Measurements from ENCODE around the gene CDH23.

Gene CDH23

DNA sequence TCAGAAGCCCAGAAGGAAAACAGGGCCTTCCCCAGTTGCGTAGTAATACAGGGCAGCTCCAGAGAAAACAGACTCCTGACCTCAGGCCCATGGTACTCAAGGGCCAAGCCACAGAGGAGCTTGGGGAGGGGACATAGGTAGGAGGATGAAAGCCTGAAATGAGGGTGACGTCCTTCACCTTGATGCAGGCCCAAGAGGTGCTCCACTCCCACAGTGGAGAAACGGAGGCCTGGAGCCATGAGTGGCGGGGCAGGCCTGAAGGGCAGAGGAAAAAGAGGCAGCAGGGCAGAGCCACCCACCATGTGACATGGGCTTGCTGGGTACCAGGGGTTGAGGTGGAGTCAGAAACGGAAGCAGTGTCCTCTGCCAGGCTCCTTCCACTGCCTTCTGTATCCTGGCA is 239.9 kb downstream of the CDH23 start:
- H3K27ac ChIP-seq: no peak overlapping the region
- TF ChIP-seq, protein P1, sequence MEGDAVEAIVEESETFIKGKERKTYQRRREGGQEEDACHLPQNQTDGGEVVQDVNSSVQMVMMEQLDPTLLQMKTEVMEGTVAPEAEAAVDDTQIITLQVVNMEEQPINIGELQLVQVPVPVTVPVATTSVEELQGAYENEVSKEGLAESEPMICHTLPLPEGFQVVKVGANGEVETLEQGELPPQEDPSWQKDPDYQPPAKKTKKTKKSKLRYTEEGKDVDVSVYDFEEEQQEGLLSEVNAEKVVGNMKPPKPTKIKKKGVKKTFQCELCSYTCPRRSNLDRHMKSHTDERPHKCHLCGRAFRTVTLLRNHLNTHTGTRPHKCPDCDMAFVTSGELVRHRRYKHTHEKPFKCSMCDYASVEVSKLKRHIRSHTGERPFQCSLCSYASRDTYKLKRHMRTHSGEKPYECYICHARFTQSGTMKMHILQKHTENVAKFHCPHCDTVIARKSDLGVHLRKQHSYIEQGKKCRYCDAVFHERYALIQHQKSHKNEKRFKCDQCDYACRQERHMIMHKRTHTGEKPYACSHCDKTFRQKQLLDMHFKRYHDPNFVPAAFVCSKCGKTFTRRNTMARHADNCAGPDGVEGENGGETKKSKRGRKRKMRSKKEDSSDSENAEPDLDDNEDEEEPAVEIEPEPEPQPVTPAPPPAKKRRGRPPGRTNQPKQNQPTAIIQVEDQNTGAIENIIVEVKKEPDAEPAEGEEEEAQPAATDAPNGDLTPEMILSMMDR (IDR thresholded peaks at IDR 0.05): no peak
- TF ChIP-seq ZFX (IDR thresholded peaks at IDR 0.05; ENCODE audit: borderline replicate concordance): no peak

DNA sequence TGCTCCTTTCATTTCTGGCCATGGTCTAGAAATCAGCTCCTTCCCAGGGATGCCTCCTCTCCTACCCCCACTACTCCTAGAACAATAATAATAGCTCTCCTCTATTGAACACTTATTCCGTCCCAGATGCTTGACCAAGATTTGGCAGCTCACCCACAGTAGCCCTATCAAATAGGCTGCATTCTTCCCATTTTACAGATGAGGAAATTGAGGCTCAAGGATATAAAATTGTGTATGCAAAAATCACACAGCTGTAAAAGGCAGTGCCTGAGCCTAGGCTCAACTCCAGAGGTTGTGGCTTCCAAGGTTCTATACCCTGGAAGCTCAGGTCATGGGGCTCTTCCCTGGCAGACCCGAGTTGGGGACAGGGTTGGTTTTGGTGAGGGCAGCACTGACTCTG is 240.6 kb downstream of the CDH23 start:
- no peak overlapping the region for H3K27ac ChIP-seq
- TF ChIP-seq, protein P1 (IDR thresholded peaks at IDR 0.05): no peak
- no peak for TF ChIP-seq ZFX (IDR thresholded peaks at IDR 0.05; ENCODE audit: borderline replicate concordance)

DNA sequence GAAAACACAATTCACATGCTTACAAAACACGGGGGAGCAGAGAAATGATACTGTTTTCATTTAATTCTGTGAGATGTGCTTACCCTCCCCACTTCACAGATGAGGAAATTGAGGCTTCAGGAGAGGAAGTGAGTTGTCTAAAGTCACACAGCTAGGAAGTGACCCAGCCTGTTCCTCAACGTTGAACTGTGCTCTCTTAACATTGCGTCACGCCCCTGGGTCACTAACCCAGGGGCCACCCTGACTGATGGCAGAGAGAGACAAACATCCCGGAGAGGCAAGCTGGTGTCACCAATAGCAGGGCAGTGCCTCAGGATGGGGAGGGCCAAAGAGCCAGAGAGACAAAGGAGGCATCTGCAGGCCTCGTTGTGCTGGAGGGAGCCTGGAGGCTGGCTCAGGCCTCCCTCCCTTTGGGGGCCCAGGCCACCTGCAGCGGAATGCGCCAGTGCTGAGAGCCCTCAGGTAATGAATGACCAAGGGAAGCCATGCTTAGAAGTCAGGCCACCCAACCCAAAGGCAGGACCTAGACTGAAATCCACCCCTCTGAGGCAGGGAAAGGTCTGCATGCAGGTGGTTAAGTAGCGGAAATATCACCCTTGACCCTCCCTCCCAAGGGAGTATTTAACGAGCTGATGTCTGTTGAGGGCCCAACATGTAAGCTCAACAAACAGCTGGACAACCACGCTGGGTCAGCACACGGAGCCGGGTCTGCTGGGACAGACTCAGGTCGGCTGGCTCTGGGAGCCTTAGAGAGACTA is 241.5 kb downstream of the CDH23 start:
- H3K27ac ChIP-seq: peak overlapping the region; percentile 60
- TF ChIP-seq, protein P1 (IDR thresholded peaks at IDR 0.05): no peak
- no peak for TF ChIP-seq ZFX (IDR thresholded peaks at IDR 0.05; ENCODE audit: borderline replicate concordance)

DNA sequence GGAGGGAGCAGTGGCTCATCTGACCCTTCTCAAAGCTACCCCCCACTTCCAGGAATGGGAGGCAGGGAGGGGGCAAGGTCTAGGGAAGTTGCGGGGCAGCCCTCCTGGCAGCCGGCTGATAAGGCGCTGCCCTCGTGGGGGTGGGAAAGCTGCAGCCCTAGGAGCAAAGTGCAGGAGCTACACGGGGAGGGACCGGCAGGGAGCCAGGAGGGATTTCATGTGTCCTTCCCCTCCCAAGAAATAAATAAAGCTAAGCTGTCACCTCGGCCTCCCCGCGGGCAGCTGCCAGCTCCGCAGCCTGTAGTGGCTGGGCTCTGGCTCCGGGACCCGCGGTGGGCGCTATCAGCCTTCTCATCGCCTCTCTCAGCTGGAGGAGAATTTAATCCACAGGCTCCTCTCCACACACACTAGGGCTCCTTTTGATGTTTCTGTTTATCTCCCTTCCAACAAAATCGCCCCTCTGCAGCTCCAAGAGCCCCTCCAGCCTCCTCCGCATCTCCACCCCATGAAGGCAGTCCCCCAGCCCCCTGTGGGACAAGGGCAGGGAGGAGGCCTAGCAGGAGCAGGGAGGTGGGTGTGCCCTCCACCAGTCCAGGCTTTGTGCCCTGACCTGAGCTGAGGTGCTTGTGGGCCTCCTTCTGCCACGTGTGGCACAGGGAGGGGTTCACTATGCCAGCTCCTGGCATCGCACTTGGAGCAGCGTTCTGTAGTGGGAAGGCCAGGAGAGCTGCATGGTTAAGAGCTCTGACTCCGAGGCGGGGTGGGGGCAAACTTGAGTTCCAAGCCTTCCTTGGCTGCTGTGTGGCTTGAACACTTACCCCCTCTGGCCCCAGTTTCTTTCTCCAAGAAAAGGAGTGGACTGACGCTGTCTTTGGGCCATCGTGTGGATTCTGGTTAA is 242.4 kb downstream of the CDH23 start:
- TF ChIP-seq, protein P1 (IDR thresholded peaks at IDR 0.05): no peak
- no peak for TF ChIP-seq ZFX (IDR thresholded peaks at IDR 0.05; ENCODE audit: borderline replicate concordance)
- H3K27ac ChIP-seq: peak overlapping the region; percentile 60

DNA sequence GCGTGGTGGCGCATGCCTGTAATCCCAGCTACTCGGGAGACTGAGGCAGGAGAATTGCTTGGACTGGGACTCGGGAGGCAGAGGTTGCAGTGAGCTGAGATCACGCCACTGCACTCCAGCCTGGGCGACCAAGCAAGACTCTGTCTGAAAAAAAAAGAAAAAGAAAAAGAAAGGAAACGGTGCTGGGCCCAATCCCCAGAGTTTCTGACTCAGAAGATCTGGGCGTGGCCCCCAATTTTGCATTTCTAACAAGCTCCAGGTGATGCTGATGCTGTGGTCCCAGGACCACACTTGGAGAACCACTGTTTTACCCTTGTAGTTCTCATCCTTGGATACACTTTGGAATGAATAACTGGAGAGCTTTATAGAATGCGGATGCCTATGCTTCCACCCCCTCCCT is 243.9 kb downstream of the CDH23 start:
- TF ChIP-seq ZFX (IDR thresholded peaks at IDR 0.05; ENCODE audit: borderline replicate concordance): no peak
- TF ChIP-seq, protein P1 (IDR thresholded peaks at IDR 0.05): no peak

DNA sequence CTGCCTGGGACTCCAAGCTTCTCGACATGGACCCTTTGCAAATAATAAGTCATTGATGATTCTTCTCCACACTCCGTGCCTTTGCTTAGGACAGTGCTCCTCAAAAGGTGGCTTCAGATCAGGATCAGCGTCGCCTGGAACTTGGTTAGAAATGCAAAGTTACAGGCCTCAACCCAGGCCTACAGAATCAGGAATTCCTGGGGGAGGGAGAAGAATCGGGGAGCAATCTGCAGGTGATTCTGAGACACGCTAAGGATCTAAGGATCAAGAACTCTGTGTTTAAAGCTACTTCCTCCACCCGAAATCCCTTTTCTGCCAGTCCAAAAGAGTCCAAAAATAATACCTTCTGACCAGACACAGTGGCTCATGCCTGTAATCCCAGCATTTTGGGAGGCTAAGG is 244.7 kb downstream of the CDH23 start:
- TF ChIP-seq ZFX (IDR thresholded peaks at IDR 0.05; ENCODE audit: borderline replicate concordance): no peak
- TF ChIP-seq, protein P1 (IDR thresholded peaks at IDR 0.05): no peak

More for the DNA sequence above, 243.9 kb downstream of the CDH23 start:
- H3K27ac ChIP-seq: no peak overlapping the region

DNA sequence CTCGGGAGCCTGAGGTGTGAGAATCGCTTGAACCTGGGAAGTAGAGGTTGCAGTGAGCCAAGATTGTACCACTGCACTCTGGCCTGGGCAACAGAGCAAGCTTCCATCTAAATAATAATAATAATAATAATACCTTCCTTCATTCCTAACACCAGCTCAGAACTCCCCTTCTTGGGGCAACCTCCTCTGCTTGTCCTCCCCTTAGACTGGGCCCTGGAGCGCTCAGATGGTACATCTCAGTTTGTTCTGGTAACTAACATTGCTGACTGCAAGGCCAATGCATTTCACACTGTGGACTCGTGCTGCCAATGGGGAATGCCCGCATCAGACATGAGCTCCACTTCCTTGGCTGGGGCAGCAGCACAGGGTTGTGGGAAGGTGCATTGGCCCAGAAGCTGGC is 245.3 kb downstream of the CDH23 start:
- TF ChIP-seq ZFX (IDR thresholded peaks at IDR 0.05; ENCODE audit: borderline replicate concordance): no peak
- TF ChIP-seq, protein P1 (IDR thresholded peaks at IDR 0.05): no peak
- no peak overlapping the region for H3K27ac ChIP-seq

More for the DNA sequence above, 244.7 kb downstream of the CDH23 start:
- H3K27ac ChIP-seq: no peak overlapping the region

Data from 22Rv1 (cell line).